HG03064 (cell line): ENCODE measurements around the gene ACYP2.

ENCODE experiments used
- ATAC-seq: cut with Tn5 transposase; IDR thresholded peaks from one replicate; pipeline ENCODE4 v1.9.1; 2021; ENCODE audit warnings: low read depth; ENCODE audit not compliant: unreplicated experiment

Gene ACYP2

DNA sequence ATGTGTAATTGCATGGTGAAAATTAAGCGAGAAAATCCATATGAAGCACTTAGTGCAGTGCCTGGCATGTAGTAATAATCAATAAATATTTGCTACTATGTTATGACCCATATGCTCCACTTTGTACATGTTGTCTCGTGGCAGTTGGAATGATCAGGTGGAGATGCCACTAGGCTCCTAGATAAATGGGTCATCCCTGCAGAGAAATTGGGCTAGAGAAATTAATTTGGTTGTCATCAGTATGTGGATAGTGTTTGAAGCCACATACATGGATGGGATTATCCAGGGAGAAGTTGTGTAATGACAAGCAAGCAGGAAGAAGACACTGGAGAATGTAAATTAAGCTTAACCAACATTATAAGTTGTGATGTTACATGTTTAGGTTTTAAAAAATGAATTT, 33.0 kb downstream of the ACYP2 start:
- no peak for ATAC-seq

DNA sequence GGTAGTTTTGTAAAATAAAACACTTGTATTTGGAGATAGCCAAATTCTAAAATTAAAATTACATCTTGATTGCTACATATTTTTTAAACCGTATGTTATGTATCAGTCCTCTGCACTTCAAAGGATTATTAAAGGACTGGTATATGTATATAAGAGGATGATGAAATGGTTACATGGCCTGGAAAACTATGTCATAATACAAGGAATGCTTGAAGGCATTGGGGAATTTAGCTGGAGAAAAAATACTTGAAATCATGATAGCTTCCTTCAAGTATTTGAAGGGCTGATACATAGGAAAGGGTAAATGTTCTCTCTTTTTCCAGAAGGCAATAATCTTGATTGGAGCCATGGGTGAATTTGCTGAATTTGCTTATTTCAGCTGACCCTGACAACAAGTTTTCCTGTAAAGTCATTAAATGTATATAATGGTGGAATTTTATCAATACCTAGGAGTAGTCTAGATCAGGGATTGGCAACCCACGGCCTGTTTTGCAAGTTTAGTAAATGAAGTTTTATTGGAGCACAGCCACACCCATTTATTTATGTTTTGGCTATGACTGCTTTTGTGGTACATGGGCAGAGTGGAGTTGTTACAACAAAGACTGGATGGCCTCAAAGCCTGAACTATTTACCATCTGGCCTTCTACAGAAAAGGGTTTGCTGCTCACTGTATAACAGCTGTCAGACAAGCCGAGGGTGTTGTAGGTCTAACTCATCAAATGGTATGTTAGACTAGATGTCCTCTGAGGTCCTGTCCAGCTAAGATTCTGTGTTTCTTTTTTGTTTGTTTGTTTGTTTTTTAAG, 34.4 kb downstream of the ACYP2 start:
- no peak for ATAC-seq

DNA sequence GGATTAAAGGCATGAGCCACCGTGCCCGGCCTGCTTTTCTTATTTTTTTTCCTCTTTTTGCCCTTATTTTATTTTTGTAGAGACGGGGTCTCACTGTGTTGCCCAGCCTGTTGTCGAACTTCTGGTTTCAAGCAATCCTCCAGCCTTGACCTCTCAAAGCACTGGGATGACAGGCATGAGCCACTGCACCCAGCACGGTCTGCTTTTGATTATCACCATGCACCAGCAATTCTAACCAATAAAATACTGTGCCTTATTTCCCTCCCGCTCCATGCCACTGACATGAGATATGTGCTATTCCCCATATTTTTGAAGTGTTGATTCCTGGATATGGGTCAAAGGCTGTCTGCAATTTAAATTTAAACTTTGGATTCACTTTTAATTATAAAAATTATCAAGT, 42.9 kb downstream of the ACYP2 start:
- no peak for ATAC-seq

DNA sequence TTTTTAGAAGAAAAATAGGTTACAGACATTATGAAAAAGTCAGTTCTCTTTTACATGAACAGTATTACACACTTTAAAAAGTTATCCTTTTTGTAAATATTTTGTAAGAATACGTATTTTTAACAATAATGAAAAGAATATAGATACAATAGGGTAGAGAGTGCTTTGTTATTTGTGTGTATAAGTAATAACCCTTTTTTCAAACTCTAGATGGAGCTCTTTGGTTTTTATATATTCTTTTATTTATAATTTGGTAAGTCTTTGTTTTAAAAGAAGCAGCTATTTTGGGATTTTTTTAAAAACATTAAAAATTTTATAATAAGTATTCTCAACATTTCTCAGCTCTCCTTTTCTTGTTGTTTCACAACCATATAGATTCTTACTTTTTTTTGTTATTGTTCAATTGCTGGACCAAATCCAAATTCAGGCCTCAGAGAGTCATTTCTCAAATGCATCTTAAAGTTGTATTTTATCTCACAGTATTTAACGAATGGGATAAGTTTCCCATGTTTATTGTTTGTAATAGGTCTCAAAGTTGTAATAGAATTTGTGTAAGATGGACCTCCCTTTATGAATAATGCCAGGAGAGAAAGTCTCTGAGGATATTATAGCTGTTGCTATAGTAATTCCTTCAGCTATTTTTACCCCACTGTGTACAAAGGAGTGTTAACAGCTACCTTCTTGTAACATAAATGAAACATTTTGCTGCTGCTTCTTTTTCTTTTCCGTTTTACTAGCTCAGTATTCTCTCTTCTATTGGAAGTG, 46.4 kb downstream of the ACYP2 start:
- no peak for ATAC-seq

DNA sequence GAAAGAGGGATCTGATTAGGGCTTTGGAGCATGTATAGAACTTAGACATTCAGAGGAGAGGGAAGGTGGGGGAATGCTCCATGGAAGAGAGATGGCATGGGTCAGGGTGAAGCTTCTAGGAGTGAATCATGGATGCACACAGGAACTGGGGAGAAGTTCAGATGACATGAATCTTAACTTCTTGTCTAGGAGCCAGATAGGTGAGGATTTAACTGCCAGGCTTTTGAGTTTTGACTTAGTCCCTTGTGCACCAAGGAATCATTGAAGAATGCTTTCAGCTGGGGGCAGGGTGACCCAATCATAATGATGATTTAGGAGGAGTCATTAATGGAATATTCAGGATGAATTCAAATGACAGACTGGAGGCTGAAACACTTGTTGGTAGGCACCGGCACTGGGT, 48.7 kb downstream of the ACYP2 start:
- ATAC-seq = no peak

DNA sequence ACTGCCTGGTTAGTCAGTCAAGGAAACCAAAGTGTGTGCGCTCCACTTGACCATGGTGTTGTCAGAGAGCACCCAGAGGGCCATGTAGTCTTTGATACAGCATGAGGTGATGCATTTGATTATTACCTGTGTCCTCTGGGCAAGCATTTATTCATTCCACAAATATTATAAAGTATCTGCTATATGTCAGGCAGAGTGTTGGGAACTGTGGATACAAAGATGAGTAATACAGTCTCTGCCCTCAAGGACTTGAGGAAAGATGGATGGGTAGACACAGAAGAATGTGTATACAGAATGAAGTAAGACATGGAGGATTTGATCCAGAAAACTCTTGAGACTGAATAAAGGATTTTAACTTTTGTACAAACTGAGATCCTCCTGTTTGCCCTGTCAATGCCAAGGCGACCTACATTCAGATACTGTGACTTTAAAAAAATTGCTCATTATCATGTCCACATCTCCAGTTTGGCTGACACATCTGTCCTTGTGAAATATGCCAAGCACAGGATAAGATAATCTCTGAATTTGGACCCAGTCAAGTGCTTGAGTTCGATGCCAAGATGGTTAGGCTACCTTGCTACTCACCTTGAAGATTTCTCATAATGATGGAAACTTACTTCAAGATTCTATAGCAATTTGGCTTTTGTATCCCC, 50.8 kb downstream of the ACYP2 start:
- ATAC-seq = no peak

- ATAC-seq = no peak
Measured at GRCh38 chr2:54176577-54176976, 61.2 kb downstream of the ACYP2 start.

GRCh38 chr2:54183281-54183680, 67.9 kb downstream of the ACYP2 start:
- no peak for ATAC-seq

DNA sequence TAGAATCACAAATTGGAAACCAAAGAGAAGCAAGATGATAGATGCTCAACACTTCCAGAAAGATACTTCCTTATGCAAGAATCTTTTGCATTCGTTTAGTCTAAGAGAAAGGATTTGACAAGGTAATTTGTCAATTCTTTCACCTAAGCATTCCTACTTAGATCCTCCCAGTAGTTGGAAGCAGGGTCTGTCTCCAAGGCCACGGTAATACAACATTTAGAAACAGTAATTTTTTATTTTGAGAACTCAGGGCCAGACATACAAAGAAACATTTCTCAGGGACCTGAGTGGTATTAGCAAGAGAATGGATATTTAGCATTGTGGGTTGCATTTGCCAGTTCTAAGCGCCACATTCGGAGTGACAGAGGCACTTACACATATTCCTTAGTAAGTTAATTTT, 68.6 kb downstream of the ACYP2 start:
- ATAC-seq = no peak

- ATAC-seq = no peak
Measured at GRCh38 chr2:54185105-54185504, 69.7 kb downstream of the ACYP2 start.

- ATAC-seq = no peak
Measured at GRCh38 chr2:54187331-54187730, 71.9 kb downstream of the ACYP2 start.

DNA sequence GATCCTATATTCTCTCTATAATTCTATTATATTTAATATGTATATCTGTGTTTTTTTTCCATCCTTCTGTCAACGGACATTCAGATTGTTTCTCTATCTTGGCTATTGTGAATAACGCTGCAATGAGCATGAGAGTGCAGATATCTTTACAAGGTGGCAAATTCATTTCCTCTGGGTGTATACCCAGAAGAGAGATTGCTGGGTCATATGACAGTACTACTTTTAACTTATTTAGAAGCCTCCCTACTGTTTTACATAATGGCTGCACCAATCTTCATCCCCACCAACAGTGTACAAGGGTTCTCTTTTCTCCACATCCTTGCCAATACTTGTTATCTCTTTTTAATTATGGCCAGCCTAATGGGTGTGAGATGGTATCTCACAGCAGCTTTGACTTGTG, 74.1 kb downstream of the ACYP2 start:
- ATAC-seq = no peak

DNA sequence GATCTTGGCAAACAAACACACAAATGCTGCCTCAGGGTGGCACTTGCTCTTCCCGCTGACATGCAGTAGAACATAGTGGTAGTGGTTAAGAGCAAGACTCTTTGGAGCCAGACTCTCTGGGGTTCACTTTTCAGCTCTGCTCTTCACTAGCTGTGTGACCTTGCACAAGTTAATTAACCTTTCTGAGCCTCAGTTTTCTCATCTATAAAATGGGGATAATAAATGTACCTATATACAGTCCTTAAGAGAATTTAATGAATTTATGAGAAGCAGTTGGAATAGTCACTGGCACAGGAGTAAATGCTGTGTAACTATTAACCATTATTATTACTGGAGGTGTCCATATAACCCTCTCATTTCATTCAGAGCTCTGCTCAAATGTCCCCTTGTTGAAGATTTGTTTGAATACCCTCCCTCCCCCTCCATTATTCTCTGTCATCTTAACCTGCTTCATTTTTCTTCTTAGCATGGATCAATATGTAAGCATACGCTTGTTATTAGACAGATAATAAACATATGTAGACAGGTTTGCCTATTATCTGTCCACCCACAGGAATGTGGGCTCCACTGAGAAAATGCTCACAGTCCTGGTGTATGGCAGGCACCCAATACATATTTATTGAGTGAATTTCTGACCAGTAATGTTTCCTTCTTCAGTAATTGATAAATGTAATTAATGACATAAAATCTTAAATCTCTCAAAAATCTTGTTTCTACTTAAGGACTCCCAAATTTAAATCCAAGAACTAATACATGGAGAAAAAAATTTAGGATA, 76.1 kb downstream of the ACYP2 start:
- ATAC-seq = no peak

DNA sequence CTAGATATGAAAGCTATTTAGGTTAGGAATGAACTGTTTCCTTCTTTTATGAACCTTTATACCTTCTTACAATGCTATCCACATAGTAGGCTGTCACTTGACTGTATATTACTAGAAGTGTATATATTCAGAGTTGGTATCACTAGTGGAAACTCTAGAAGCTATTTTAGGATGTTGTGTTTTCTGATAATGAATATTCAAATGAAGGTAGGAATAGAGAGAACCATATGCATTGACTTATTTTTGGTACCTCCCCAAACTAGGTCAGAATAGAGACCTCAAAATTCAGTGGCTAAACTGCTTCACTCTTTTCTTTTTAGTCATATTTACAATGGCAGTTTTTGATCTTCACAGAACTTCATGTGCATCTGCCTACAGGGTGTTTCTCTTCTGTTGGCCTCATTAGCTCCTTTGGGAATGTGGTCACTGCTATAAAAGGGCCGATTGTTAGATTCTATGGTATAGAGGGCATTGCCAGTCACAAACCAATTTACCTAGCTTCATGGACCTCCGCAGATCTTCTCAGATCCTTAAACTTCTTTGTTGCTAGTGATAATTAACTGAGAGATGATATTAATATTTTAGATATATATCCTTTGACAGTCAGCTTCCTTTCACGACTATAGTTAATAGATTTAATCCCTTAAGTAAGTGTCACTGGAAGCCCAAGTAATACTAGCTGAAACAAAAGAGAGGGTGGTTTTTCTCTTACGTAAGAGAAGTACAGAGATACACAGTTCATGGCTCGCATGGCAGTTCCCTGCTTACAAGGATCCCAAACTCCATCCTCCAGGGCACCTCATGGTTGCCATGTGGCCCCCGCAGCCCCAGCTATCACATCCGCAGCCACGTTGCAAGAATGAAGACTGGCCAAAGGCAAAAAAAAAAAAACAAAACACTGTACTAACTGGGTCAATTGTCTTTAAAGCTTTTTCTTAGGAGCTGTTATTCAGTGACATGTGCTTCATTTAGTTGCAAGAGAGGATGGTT, 79.6 kb downstream of the ACYP2 start:
- ATAC-seq = no peak

GRCh38 chr2:54196646-54197045, 81.2 kb downstream of the ACYP2 start:
- no peak for ATAC-seq

DNA sequence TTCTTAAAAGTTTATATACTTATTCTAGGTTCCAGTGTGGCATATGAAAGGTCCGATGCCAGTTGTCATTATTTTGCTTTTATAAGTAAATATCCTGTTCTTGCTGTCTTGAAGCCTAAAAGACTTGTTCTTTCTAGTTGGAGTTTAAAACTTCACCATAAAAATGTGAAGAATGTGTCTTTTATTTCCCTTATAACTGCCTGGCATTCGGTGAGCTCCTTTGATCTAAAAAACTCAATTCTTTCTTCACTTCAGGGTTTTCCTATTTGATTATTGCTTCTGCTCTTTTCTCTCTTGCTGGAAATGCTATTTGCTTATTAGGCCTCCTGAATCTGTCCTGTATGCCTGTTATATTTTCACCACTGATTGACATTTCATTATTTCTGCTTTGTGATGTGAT, 89.1 kb downstream of the ACYP2 start:
- ATAC-seq = no peak

GRCh38 chr2:54206596-54206995, 91.2 kb downstream of the ACYP2 start:
- no peak for ATAC-seq

DNA sequence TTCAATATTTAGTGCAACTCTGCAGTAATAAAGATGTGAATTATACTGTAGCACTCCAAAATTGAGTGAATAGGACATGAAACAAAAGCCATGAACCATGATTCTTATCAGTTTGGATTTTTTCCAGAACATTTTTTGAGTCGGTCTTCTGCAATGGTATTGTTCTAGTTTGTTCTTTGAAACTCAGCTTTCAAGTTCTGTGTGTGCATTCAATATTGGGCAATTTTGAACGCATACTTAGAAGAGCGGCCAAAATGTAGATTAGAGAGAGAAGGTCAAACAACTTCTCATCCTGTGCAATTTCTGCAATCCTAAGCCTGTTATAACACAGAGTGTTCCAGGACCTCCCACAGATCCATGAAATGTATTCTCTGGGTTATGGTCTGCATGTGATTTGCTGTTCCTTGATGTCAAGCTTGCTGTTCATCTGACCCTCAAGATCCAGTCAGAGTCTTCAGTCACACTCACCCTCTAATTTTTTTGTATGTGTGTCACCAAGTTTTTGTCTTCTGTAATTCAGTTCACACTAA, 92.3 kb downstream of the ACYP2 start:
- no peak for ATAC-seq
